Measurements from ENCODE around the gene ELOB. TPM values are rescaled to one million over a fixed set of nuclear protein-coding genes. Genes with fewer than 3 reads are reported as not detected.
A peak's percentile ranks its signal among the peaks of the same experiment; 100 is the strongest.

ELOB gene
- total RNA-seq = 173 and 195 TPM in 2 replicates

GRCh38 chr16:2777231-2777902 is at the start of gene ELOB:
Gene ELOB (minus strand): TSS chr16:2777280. CDS start chr16:2777239, 41 bp downstream.
- peak within 1 kb of the TSS; percentile 98 for H3K4me3 ChIP-seq (ENCODE audit: insufficient read depth, low read length)
- H3K36me3 ChIP-seq (ENCODE audit: insufficient read depth, low read length) = peaks cover 28% of the 10 kb centered on the region
- H3K27me3 ChIP-seq (ENCODE audit: insufficient read depth, low read length) = no peaks in the 10 kb centered on the region
- peak within 1 kb of the TSS; percentile 99 for H3K27ac ChIP-seq (ENCODE audit: low read depth, low read length)
- H3K4me1 ChIP-seq (ENCODE audit: insufficient read depth, low read length) = peaks cover 25% of the 10 kb centered on the region
- peak within 1 kb of the TSS; percentile 98 for H2AFZ ChIP-seq (ENCODE audit: low read length)
- H3K4me2 ChIP-seq (ENCODE audit: insufficient read depth, low read length) = peak within 1 kb of the TSS; percentile 92
- H4K20me1 ChIP-seq (ENCODE audit: insufficient read depth, low read length) = peaks cover 25% of the 10 kb centered on the region
- peaks cover 62% of the 10 kb centered on the region for H3K79me2 ChIP-seq (ENCODE audit: insufficient read depth, low read length)
- TF ChIP-seq, protein P1, sequence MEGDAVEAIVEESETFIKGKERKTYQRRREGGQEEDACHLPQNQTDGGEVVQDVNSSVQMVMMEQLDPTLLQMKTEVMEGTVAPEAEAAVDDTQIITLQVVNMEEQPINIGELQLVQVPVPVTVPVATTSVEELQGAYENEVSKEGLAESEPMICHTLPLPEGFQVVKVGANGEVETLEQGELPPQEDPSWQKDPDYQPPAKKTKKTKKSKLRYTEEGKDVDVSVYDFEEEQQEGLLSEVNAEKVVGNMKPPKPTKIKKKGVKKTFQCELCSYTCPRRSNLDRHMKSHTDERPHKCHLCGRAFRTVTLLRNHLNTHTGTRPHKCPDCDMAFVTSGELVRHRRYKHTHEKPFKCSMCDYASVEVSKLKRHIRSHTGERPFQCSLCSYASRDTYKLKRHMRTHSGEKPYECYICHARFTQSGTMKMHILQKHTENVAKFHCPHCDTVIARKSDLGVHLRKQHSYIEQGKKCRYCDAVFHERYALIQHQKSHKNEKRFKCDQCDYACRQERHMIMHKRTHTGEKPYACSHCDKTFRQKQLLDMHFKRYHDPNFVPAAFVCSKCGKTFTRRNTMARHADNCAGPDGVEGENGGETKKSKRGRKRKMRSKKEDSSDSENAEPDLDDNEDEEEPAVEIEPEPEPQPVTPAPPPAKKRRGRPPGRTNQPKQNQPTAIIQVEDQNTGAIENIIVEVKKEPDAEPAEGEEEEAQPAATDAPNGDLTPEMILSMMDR (IDR thresholded peaks at IDR 0.05; ENCODE audit: extremely low read depth, low read depth, low read length) = no peak
- peak; percentile 100 for DNase-seq (ENCODE audit: insufficient read length, low spot score, missing footprints)
- no peaks in the 10 kb centered on the region for H3K9me3 ChIP-seq (ENCODE audit: low read depth, low read length)

GRCh38 chr16:2825906-2826305 is 48.8 kb upstream of the ELOB start:
- no peak overlapping the region for H3K27ac ChIP-seq (ENCODE audit: low read depth, low read length)
- peaks cover 45% of the 10 kb centered on the region for H3K27me3 ChIP-seq (ENCODE audit: insufficient read depth, low read length)
- no peak overlapping the region for H3K4me2 ChIP-seq (ENCODE audit: insufficient read depth, low read length)
- H3K4me3 ChIP-seq (ENCODE audit: insufficient read depth, low read length) = no peak overlapping the region
- TF ChIP-seq, protein P1 (IDR thresholded peaks at IDR 0.05; ENCODE audit: extremely low read depth, low read depth, low read length) = no peak
- DNase-seq (ENCODE audit: insufficient read length, low spot score, missing footprints) = no peak
- no peaks in the 10 kb centered on the region for H3K36me3 ChIP-seq (ENCODE audit: insufficient read depth, low read length)
- no peaks in the 10 kb centered on the region for H4K20me1 ChIP-seq (ENCODE audit: insufficient read depth, low read length)
- H3K79me2 ChIP-seq (ENCODE audit: insufficient read depth, low read length) = no peaks in the 10 kb centered on the region
- H3K9me3 ChIP-seq (ENCODE audit: low read depth, low read length) = no peaks in the 10 kb centered on the region
- peaks cover 9% of the 10 kb centered on the region for H3K4me1 ChIP-seq (ENCODE audit: insufficient read depth, low read length)
- no peak overlapping the region for H2AFZ ChIP-seq (ENCODE audit: low read length)

GRCh38 chr16:2825049-2825742 is 48.1 kb upstream of the ELOB start:
- DNase-seq (ENCODE audit: insufficient read length, low spot score, missing footprints) = peak; percentile 41
- Histone ChIP-seq H3K4me3 (ENCODE audit: insufficient read depth, low read length) (no peak overlapping the region), H4K20me1 (ENCODE audit: insufficient read depth, low read length) (no peaks in the 10 kb centered on the region), H3K9me3 (ENCODE audit: low read depth, low read length) (no peaks in the 10 kb centered on the region), H3K79me2 (ENCODE audit: insufficient read depth, low read length) (no peaks in the 10 kb centered on the region), H3K27me3 (ENCODE audit: insufficient read depth, low read length) (peaks cover 41% of the 10 kb centered on the region), H3K4me2 (ENCODE audit: insufficient read depth, low read length) (no peak overlapping the region), H3K36me3 (ENCODE audit: insufficient read depth, low read length) (no peaks in the 10 kb centered on the region), H3K4me1 (ENCODE audit: insufficient read depth, low read length) (peaks cover 5% of the 10 kb centered on the region), H3K27ac (ENCODE audit: low read depth, low read length) (no peak overlapping the region), H2AFZ (ENCODE audit: low read length) (no peak overlapping the region)
- TF ChIP-seq, protein P1 (IDR thresholded peaks at IDR 0.05; ENCODE audit: extremely low read depth, low read depth, low read length) = no peak

GRCh38 chr16:2824626-2825025 is 47.5 kb upstream of the ELOB start:
- Histone ChIP-seq H2AFZ (ENCODE audit: low read length) (no peak overlapping the region), H3K27ac (ENCODE audit: low read depth, low read length) (no peak overlapping the region), H3K9me3 (ENCODE audit: low read depth, low read length) (no peaks in the 10 kb centered on the region), H4K20me1 (ENCODE audit: insufficient read depth, low read length) (no peaks in the 10 kb centered on the region), H3K4me2 (ENCODE audit: insufficient read depth, low read length) (no peak overlapping the region), H3K36me3 (ENCODE audit: insufficient read depth, low read length) (no peaks in the 10 kb centered on the region), H3K79me2 (ENCODE audit: insufficient read depth, low read length) (no peaks in the 10 kb centered on the region), H3K4me1 (ENCODE audit: insufficient read depth, low read length) (peaks cover under 1% of the 10 kb centered on the region), H3K27me3 (ENCODE audit: insufficient read depth, low read length) (peaks cover 41% of the 10 kb centered on the region), H3K4me3 (ENCODE audit: insufficient read depth, low read length) (no peak overlapping the region)
- peak; percentile 65 for DNase-seq (ENCODE audit: insufficient read length, low spot score, missing footprints)
- TF ChIP-seq, protein P1 (IDR thresholded peaks at IDR 0.05; ENCODE audit: extremely low read depth, low read depth, low read length) = no peak

All from osteoblast (primary cell).